AG09309 (cell line): Measurements from ENCODE around the gene PPAN.

ENCODE experiments used
- DNase-seq: peaks from one replicate; pipeline ENCODE4 v3.0.0-alpha.2; 2010; ENCODE audit warnings: low read depth
- H3K4me3 ChIP-seq: 2 replicates; pipeline ENCODE4 v1.5.1; 2011; ENCODE audit warnings: mild to moderate bottlenecking, low read depth, low read length, moderate library complexity; ENCODE audit not compliant: control insufficient read depth
- TF ChIP-seq, protein P1 (sequence below): IDR thresholded peaks from 2 replicates; pipeline ENCODE4 v1.5.1; 2011; ENCODE audit warnings: mild to moderate bottlenecking, low read depth, low read length, inconsistent platforms; ENCODE audit not compliant: insufficient read depth, control insufficient read depth; ENCODE audit errors: missing control alignments

PPAN gene

DNA sequence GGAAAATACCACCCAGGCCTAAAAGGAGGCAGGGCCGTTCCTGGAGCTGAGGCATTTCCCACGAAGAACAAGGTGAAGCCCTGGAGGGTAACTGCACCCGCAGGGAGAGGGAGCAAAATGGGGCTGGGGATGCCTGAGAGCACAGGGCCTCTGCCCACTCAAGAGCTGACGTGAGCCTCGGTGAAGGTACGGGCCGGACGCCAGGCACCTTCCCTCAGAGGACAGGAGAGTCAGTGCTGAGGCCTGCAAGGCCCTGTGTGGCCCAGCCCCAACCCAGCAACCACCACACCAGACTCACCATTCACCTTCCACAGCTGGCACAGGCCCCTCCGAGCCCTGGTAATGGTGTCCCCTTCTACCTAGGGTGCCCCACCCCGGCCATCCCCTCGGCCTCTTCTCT is 52.3 kb downstream of the PPAN start:
- TF ChIP-seq, protein P1, sequence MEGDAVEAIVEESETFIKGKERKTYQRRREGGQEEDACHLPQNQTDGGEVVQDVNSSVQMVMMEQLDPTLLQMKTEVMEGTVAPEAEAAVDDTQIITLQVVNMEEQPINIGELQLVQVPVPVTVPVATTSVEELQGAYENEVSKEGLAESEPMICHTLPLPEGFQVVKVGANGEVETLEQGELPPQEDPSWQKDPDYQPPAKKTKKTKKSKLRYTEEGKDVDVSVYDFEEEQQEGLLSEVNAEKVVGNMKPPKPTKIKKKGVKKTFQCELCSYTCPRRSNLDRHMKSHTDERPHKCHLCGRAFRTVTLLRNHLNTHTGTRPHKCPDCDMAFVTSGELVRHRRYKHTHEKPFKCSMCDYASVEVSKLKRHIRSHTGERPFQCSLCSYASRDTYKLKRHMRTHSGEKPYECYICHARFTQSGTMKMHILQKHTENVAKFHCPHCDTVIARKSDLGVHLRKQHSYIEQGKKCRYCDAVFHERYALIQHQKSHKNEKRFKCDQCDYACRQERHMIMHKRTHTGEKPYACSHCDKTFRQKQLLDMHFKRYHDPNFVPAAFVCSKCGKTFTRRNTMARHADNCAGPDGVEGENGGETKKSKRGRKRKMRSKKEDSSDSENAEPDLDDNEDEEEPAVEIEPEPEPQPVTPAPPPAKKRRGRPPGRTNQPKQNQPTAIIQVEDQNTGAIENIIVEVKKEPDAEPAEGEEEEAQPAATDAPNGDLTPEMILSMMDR = no peak
- no peak for DNase-seq
- H3K4me3 ChIP-seq = no peak overlapping the region

- TF ChIP-seq, protein P1 = no peak
- no peak for DNase-seq
- H3K4me3 ChIP-seq = no peak overlapping the region
Observed at GRCh38 chr19:10159610-10160009, 53.4 kb downstream of the PPAN start.
